ELR (cell line): Measurements from ENCODE around the gene CCDC57.

Source experiments
- DNase-seq: peaks from one replicate; pipeline ENCODE4 v3.0.0-alpha.2; 2015; ENCODE audit warnings: low read depth

The CCDC57 gene

GRCh38 chr17:82121660-82122629, 90.7 kb downstream of the CCDC57 start:
- DNase-seq = no peak

GRCh38 chr17:82121246-82121645, 91.4 kb downstream of the CCDC57 start:
- DNase-seq = no peak

- peak; percentile 75 for DNase-seq
Observed at GRCh38 chr17:82120148-82120547, 92.5 kb downstream of the CCDC57 start.

- no peak for DNase-seq
Observed at GRCh38 chr17:82118815-82119380, 93.7 kb downstream of the CCDC57 start.

GRCh38 chr17:82118168-82118814, 94.4 kb downstream of the CCDC57 start:
- DNase-seq = no peak

GRCh38 chr17:82117139-82118090, 95.2 kb downstream of the CCDC57 start:
- no peak for DNase-seq

GRCh38 chr17:82116246-82116645, 96.4 kb downstream of the CCDC57 start:
- DNase-seq = no peak

- no peak for DNase-seq
Observed at GRCh38 chr17:82114872-82115271, 97.8 kb downstream of the CCDC57 start.

- no peak for DNase-seq
Observed at GRCh38 chr17:82114447-82114846, 98.2 kb downstream of the CCDC57 start.

GRCh38 chr17:82113941-82114340, 98.7 kb downstream of the CCDC57 start:
- no peak for DNase-seq

GRCh38 chr17:82113422-82113821, 99.2 kb downstream of the CCDC57 start:
- no peak for DNase-seq

GRCh38 chr17:82112914-82113311, 99.7 kb downstream of the CCDC57 start:
- no peak for DNase-seq

GRCh38 chr17:82112181-82112913, 100.3 kb downstream of the CCDC57 start:
- no peak for DNase-seq

- DNase-seq = no peak
Observed at GRCh38 chr17:82110298-82110697, 102.3 kb downstream of the CCDC57 start.

GRCh38 chr17:82108961-82109475, 103.6 kb downstream of the CCDC57 start:
- no peak for DNase-seq

- no peak for DNase-seq
Observed at GRCh38 chr17:82108496-82108945, 104.1 kb downstream of the CCDC57 start.

- DNase-seq = no peak
Observed at GRCh38 chr17:82108038-82108437, 104.6 kb downstream of the CCDC57 start.

GRCh38 chr17:82107341-82107860, 105.2 kb downstream of the CCDC57 start:
- peak; percentile 43 for DNase-seq

GRCh38 chr17:82106688-82107305, 105.8 kb downstream of the CCDC57 start:
- no peak for DNase-seq
